Heart left ventricle (tissue), 13 donors: Measurements from ENCODE around the gene DCPS.
"Not testable (repeated sequence)": the region's sequence is repeated elsewhere in the genome, so short reads cannot be mapped to it uniquely, and the experiment has no call there.

Experiments
- POLR2A ChIP-seq, 2 donors: fragments of 450-650 bp; IDR thresholded peaks; one replicate each; pipeline ENCODE4 v1.6.1; 2017; ENCODE audit warnings: antibody characterized with exemption in 2 of 2, mild to moderate bottlenecking in 2 of 2, moderate library complexity in 2 of 2
- TF ChIP-seq, protein P1 (sequence below), 12 donors: fragments of 200-600 bp; sonication (generic) in 4 of 12; IDR thresholded peaks; one replicate each; pipeline versions ENCODE4 v1.5.0 to v1.8.0; 2018 to 2022; ENCODE audit warnings: antibody characterized with exemption in 12 of 12, mild to moderate bottlenecking in 5 of 12
- donor health status: ischemic (EF 13 %, LVEDD 7.1; RV severe dilation, severe dysfunction).
- donor health status: DM: no; HTN: yes; CAD: no.
- donor health status: DM: no; HTN: no; CAD: no.
- donor health status: ischemic (EF 25% LVEDD 6.9; RV normal size, moderate dysfunction).
- donor health status: ischemic (EF 25% LVEDD 5.7; RV mildly dilated, moderate dysfunction).
- donor health status: ischemic (EF 35%, LVEDD 5.7; RV mildly dilated, moderate dysfunction).
- donor health status: nonischemic (EF 11% LVEDD 7.7; RV severe dilation, severe dysfunction).
- donor health status: DM: yes; HTN: yes; CAD: no.
- donor health status: PGD.
- donor health status: ischemic (EF 29% LVEDD 5.4; RV normal size, mild dysfunction).
- donor health status: nonischemic (EF 23%, LVEDD 6.1; RV moderate dilation, normal function).

DNA sequence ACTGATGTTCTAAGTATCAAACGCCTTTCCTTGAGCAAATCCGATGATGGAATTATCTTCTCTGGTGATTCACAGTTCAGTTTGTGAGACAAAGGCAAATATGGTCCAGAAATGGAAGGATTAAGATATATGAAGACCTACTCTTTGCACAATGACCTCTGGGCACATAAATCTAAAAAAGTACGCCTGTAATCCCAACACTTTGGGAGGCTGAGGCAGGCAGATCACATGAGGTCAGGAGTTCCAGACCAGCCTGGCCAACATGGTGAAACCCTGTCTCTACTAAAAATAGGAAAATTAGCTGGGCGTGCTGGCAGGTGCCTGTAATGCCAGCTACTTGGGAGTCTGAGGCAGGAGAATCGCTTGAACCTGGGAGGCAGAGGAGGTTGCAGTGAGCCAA lies 48.4 kb upstream of the DCPS start:
- TF ChIP-seq, protein P1, sequence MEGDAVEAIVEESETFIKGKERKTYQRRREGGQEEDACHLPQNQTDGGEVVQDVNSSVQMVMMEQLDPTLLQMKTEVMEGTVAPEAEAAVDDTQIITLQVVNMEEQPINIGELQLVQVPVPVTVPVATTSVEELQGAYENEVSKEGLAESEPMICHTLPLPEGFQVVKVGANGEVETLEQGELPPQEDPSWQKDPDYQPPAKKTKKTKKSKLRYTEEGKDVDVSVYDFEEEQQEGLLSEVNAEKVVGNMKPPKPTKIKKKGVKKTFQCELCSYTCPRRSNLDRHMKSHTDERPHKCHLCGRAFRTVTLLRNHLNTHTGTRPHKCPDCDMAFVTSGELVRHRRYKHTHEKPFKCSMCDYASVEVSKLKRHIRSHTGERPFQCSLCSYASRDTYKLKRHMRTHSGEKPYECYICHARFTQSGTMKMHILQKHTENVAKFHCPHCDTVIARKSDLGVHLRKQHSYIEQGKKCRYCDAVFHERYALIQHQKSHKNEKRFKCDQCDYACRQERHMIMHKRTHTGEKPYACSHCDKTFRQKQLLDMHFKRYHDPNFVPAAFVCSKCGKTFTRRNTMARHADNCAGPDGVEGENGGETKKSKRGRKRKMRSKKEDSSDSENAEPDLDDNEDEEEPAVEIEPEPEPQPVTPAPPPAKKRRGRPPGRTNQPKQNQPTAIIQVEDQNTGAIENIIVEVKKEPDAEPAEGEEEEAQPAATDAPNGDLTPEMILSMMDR (IDR thresholded peaks at IDR 0.05) = not testable (repeated sequence)
- TF ChIP-seq POLR2A (IDR thresholded peaks at IDR 0.05) = not testable (repeated sequence)
